ENCODE measurements around the gene UGT1A10. TPM values are rescaled to one million over a fixed set of nuclear protein-coding genes. Genes with fewer than 3 reads are reported as not detected.
"Not testable (repeated sequence)": the region's sequence is repeated elsewhere in the genome, so short reads cannot be mapped to it uniquely, and the experiment has no call there.

UGT1A10 gene
- total RNA-seq, 1 experiment from 2014 or later, result not detected

DNA sequence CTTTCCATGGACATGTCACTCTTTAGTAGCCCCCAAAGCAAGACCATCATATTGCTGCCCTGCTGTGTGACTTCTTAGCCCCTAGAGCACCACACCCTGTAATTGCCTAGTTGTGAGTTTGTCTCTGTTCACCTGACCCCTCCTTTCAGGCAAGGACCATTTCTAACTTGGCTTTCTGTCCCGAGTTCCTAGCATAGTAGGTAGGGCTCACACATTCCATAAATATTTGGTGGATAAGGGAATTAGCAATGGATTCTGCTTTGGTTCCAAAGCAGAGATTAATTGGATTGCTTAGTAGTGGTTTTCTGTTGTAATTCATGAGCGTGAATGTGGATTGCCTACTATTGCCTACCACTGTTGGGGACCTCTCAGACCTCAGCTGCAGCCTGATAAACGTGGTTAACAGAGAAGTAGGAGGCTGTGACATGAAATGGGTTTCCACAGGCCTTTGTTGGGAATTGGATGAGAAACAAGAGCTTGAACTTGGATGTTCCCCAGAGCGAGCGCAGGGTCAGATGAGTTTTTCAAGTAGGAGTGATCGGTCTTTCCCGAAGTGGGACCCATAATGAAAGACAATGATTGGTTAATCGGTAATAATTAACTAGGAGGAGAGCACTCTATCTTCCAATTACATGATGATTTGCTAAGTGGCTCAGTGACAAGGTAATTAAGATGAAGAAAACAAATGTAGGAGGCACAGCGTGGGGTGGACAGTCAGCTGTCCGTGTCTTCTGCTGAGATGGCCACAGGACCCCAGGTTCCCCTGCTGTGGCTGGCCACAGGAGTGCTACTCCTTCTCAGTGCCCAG lies 110.4 kb downstream of the UGT1A10 start:
- ChIA-PET POLR2A (ENCODE audit: low non-redundant PET) (no interaction called here), CTCF (no interaction called here)
- TF ChIP-seq, protein P1, sequence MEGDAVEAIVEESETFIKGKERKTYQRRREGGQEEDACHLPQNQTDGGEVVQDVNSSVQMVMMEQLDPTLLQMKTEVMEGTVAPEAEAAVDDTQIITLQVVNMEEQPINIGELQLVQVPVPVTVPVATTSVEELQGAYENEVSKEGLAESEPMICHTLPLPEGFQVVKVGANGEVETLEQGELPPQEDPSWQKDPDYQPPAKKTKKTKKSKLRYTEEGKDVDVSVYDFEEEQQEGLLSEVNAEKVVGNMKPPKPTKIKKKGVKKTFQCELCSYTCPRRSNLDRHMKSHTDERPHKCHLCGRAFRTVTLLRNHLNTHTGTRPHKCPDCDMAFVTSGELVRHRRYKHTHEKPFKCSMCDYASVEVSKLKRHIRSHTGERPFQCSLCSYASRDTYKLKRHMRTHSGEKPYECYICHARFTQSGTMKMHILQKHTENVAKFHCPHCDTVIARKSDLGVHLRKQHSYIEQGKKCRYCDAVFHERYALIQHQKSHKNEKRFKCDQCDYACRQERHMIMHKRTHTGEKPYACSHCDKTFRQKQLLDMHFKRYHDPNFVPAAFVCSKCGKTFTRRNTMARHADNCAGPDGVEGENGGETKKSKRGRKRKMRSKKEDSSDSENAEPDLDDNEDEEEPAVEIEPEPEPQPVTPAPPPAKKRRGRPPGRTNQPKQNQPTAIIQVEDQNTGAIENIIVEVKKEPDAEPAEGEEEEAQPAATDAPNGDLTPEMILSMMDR (conservative IDR thresholded peaks at IDR 0.05; ENCODE audit: low read depth, low read length), result no peak
- no peak for TF ChIP-seq EZH2 (IDR thresholded peaks at IDR 0.05; ENCODE audit: borderline replicate concordance, low read depth, low read length, poor library complexity, severe bottlenecking)
- H3K9me3 ChIP-seq (ENCODE audit: low read depth, low read length, poor library complexity, severe bottlenecking), result peaks cover 4% of the 10 kb centered on the region
- DNase-seq (ENCODE audit: low spot score), result no peak
- H3K4me3 ChIP-seq (ENCODE audit: low read depth, low read length, poor library complexity, severe bottlenecking), result no peak overlapping the region
- no peaks in the 10 kb centered on the region for H3K4me1 ChIP-seq (ENCODE audit: insufficient read depth, low read length, poor library complexity, severe bottlenecking)
- H3K36me3 ChIP-seq (ENCODE audit: insufficient read depth, low read length, poor library complexity, severe bottlenecking), result no peaks in the 10 kb centered on the region
- no TSS peak for BruUV-seq (replicated peaks)
- H3K27ac ChIP-seq (ENCODE audit: low read depth, low read length, poor library complexity, severe bottlenecking), result no peak overlapping the region
- H3K27me3 ChIP-seq (replicated peaks; ENCODE audit: insufficient read depth, low read depth, low read length, poor library complexity), result no peaks in the 10 kb centered on the region
- intact Hi-C loops (cut with micrococcal nuclease; ENCODE audit: unreplicated experiment), result no loop called here

DNA sequence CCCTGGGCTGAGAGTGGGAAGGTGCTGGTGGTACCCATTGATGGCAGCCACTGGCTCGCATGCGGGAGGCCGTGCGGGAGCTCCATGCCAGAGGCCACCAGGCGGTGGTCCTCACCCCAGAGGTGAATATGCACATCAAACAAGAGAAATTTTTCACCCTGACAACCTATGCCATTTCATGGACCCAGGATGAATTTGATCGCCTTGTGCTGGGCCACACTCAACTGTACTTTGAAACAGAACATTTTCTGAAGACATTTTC lies 111.0 kb downstream of the UGT1A10 start:
- TF ChIP-seq, protein P1 (conservative IDR thresholded peaks at IDR 0.05; ENCODE audit: low read depth, low read length), result no peak
- no peak for TF ChIP-seq EZH2 (IDR thresholded peaks at IDR 0.05; ENCODE audit: borderline replicate concordance, low read depth, low read length, poor library complexity, severe bottlenecking)
- H3K4me3 ChIP-seq (ENCODE audit: low read depth, low read length, poor library complexity, severe bottlenecking), result no peak overlapping the region
- POLR2A ChIA-PET (ENCODE audit: low non-redundant PET), result no interaction called here
- DNase-seq (ENCODE audit: low spot score), result no peak
- no peak overlapping the region for H3K27ac ChIP-seq (ENCODE audit: low read depth, low read length, poor library complexity, severe bottlenecking)
- H3K4me1 ChIP-seq (ENCODE audit: insufficient read depth, low read length, poor library complexity, severe bottlenecking), result no peaks in the 10 kb centered on the region
- no peaks in the 10 kb centered on the region for H3K27me3 ChIP-seq (replicated peaks; ENCODE audit: insufficient read depth, low read depth, low read length, poor library complexity)
- intact Hi-C loops (cut with micrococcal nuclease; ENCODE audit: unreplicated experiment), result no loop called here
- CTCF ChIA-PET, result no interaction called here
- BruUV-seq (replicated peaks), result no TSS peak
- H3K9me3 ChIP-seq (ENCODE audit: low read depth, low read length, poor library complexity, severe bottlenecking), result peaks cover 4% of the 10 kb centered on the region
- no peaks in the 10 kb centered on the region for H3K36me3 ChIP-seq (ENCODE audit: insufficient read depth, low read length, poor library complexity, severe bottlenecking)

DNA sequence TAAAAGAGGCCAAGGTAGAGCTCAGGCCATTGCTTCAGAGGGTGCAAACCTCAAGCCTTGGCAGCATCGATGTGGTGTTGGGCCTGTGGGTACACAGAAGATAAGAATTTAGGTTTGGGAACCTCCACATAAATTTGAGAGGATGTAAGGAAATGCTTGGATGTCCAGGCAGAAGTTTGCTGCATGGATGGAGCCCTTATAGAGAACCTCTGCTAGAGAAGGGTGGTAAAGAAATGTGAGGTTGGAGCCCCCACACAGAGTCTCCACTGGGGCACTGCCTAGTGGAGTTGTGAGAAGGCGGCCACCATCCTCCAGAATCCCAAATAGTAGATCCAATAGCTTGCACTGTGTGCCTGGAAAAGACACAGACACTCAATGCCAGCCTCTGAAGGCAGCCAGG lies 114.4 kb downstream of the UGT1A10 start:
- DNase-seq (ENCODE audit: low spot score); H3K4me1 ChIP-seq (ENCODE audit: insufficient read depth, low read length, poor library complexity, severe bottlenecking); CTCF ChIA-PET; H3K4me3 ChIP-seq (ENCODE audit: low read depth, low read length, poor library complexity, severe bottlenecking); intact Hi-C loops (cut with micrococcal nuclease; ENCODE audit: unreplicated experiment); H3K27me3 ChIP-seq (replicated peaks; ENCODE audit: insufficient read depth, low read depth, low read length, poor library complexity); BruUV-seq (replicated peaks); H3K36me3 ChIP-seq (ENCODE audit: insufficient read depth, low read length, poor library complexity, severe bottlenecking); H3K27ac ChIP-seq (ENCODE audit: low read depth, low read length, poor library complexity, severe bottlenecking); H3K9me3 ChIP-seq (ENCODE audit: low read depth, low read length, poor library complexity, severe bottlenecking); POLR2A ChIA-PET (ENCODE audit: low non-redundant PET): not testable (repeated sequence)

DNA sequence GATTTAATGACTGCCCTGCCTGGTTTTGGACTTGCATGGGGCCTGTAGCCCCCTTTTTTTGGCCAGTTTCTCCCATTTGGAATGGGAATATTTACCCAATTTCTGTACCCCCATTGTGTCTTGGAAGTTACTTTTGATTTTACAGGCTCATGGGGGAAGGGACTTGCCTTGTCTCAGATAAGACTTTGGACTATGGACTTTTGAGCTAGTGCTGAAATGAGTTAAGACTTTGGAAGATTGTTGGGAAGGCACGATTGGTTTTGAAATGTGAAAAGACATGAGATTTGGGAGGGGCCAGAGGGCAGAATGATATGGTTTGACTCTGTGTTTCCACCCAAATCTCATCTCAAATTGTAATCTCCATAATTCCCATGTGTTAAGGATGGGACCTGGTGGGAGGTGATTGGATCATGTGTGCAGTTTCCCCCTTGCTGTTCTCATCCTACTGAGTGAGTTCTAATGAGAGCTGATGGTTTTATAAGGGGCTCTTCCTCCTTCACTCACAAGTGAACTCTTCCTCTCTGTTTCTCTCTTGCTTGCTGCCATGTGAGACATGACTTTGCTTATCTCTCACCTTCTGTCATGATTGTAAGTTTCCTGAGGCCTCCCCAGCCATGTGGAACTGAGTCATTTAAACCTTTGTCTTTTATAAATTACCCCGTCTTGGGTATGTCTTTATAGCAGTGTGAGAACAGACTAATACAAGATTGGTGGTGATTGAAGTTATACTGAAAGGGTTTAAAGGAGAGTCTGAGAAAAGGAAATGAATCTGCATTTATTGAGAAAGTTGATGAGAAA lies 115.2 kb downstream of the UGT1A10 start:
- H3K36me3 ChIP-seq (ENCODE audit: insufficient read depth, low read length, poor library complexity, severe bottlenecking); BruUV-seq (replicated peaks); H3K4me1 ChIP-seq (ENCODE audit: insufficient read depth, low read length, poor library complexity, severe bottlenecking); CTCF ChIA-PET; DNase-seq (ENCODE audit: low spot score); H3K4me3 ChIP-seq (ENCODE audit: low read depth, low read length, poor library complexity, severe bottlenecking); H3K9me3 ChIP-seq (ENCODE audit: low read depth, low read length, poor library complexity, severe bottlenecking); H3K27ac ChIP-seq (ENCODE audit: low read depth, low read length, poor library complexity, severe bottlenecking); H3K27me3 ChIP-seq (replicated peaks; ENCODE audit: insufficient read depth, low read depth, low read length, poor library complexity); intact Hi-C loops (cut with micrococcal nuclease; ENCODE audit: unreplicated experiment); POLR2A ChIA-PET (ENCODE audit: low non-redundant PET): not testable (repeated sequence)
